Activated CD8-positive, alpha-beta memory T cell treated with anti-CD3 and anti-CD28 coated beads for 48 hours (primary cell): ENCODE measurements around the gene ZFP91.
A peak's percentile ranks its signal among the peaks of the same experiment; 100 is the strongest.

ENCODE experiments used
- DNase-seq, 3 experiments: peaks; one replicate each; pipeline ENCODE4 v3.0.0-alpha.2; 2020; ENCODE audit warnings: low read depth in 2 of 3, low spot score in 2 of 3

Gene ZFP91

DNA sequence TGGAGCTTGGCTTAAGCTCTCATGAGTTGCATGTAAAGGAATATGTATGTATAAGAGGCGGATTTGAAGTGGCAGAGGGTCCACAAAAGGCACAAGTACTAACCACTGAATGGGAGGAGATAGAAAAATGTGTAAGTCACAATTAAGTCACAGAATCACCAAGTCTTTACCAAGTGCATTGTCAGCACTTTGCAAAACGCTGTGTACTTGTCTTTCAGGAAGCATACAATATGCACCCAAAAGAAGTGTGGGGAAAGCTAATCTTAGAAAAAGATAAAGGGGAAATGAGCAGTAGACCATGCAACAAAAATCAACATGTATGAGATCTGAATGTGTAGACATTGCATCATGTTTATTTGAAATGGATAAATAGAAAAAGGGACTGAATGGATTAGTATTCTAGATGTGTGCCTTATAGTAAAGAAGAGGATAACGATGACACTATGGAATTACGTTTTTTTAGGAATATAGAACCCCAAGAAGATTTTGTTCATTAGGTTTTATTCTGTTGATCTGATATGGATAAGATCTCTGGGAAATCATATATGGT is 48.1 kb downstream of the ZFP91 start:
- no peak for DNase-seq

DNA sequence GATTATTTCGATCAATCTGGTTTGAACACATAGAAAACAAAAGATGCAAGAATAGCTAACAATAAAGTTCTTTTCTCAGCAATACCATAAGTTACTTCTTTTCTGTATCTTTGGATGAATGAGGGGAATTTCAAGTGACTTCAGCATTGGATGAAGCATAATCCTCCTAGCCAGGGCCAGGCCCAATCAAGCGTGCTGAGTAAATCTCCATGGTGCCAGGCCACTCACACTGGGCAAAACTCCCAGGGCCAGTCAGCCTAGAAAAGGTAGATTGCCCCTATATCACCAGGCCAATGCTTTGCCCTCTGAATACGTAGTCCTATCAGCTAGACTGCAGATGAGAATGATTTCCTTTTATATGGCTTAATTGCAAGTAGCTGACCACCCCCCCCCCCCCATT is 49.6 kb downstream of the ZFP91 start:
- DNase-seq = no peak

DNA sequence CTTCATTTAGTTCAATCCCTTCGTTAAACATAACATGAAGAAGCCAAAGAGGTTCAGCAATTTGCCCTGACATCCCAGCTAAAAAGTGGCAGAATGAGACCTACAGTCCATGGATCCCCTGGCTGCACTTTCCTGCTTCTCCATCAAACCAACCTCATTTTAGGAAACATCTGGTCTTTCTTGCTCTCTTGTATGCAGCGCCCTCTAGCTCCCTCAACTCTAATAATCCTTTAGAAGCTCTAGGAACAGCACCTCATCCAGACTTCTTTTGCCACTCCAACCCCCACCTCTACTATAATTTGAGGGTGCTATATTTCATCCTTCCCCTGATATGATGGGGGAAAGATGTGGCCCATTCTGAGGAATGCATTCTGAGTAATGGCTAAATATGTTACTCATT is 51.0 kb downstream of the ZFP91 start:
- no peak for DNase-seq

DNA sequence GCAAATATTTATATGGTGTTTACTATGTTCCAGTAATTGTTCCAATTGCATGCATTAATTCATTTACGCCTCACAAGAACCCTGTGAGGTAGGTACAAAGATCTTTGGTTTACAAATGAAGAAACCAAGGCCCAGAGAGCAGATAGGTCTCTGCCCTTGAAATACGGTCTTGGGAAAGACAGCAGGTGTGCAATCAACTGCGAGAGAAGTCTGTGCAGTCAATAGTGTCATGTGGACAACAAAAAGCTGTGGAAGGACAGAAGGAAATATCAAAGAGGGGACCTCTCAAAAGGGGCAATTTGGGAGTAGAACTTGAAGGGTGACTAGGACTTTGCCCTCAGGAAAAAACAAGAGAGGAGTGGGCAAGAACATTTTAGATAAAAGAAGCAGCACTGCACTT is 52.5 kb downstream of the ZFP91 start:
- no peak for DNase-seq

DNA sequence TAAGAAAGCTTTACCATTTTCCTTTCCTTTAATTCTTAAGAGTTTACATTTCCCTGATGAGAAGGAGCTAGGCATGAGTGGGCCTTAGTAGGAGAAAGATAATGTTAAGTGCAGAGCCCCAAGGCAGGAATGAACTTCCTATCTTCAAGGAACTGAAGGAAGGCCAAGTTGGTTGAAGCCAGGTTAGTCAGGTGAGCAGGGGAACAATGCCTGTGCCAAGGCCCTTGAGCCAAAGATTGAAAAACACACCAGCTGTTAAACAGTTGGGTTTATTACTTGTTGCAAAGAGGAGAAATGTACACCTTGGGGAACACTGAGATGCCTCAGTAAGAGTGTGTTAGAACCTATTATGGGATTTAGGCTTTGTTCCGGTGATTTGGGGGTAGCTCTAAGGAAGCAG is 53.6 kb downstream of the ZFP91 start:
- DNase-seq = no peak

DNA sequence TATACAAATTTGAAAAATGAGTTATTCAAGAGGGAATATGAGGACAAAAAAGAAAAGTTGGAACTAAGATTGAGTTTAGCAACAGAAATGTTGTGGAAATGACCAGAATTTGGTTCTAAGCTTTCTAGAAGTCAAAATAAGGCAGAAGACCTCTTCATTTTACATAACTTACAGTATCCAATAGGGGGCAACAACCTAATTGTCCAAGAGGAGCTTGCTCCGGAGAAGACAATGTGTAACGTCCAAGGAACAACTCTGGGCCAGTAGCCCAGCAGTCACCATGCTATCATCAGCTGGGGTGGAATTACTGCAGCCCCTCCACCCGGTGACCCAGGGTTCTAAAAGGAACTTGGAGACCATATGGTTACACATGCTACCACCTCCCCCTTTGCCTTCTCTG is 57.7 kb downstream of the ZFP91 start:
- DNase-seq = no peak

DNA sequence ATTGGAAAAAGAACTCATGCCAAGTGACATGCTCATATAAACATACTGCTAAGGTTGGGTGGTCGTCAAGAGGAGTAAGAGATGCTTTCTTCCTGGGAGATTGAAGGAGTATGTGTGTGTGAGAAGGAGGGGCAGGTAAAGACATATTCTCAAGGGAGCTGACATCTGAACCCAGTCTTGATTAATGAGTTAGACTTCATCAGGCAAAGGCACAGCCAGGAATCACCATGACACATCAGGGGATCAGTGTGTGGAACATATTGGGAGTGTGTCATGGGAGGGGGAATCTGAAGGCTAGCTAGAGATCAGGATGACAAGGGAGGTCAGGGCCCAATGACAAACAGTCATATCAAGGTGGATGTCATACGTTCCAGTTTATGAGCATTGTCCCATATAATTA is 58.5 kb downstream of the ZFP91 start:
- no peak for DNase-seq

DNA sequence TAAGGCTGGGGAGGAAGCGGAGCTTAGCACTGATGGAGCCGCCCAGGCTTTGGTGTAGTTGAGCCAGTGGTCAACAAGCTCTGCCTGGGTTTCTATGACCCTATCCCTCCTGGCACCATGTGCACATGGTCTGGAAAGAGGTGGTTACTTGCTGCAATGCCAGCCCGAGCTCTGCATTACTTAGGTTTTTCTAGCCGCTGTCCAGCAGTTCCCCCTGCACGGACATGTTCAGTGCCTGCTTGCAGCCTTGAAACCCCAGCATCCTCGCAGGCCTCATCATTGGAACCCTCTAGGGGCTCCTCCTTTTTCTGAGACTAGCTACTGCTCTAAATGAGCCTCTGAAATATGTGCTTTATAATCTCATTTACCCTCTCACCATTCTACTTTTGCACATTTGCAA is 60.2 kb downstream of the ZFP91 start:
- no peak for DNase-seq

DNA sequence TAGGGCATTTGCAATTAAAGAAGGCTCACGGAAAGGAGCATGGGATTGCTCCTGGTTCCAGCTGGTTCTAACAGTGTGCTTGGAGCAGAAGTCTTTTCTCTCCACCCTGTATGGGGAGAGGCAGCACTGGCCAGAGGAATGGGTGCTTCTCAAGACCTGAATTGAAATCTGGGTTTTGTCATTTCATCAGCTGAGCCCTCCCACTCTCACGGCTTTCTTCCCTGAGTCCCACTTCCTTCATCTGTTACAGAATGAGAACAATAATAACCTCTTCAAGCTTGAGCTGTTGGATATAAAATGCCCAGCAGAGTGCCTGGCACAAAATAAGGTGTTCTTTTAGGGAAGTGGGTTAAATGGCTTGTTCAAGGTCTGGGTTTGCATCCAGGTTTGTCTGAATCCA is 60.8 kb downstream of the ZFP91 start:
- DNase-seq = no peak

DNA sequence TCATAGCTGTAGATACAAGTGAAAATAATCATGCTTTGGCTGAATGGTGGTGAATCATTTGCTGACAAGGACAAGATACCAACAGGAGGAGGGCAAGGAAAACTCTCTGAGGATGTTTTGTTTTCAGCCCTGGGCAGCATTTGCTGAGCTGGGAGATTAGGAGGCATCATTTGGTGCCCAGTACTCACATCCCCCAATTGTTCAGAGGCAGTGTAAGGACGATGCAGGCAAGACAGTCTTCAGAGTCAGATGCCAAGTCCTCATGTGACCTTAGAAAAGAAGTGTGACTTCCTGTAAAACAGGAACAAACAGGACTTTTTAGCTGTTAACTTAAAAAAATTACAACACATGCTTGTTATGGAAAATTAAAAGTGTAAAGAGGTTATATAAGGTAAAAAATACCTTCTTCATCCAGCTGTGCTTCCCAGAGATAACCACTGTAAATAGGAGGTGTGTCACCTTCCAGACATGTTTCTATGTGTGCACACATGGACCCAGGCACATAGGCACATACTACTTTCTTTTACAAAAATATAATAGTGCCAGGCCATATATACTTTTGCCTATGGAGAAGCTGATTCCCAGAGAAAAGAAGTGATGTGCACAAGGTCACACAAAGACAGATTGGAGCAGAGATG is 61.6 kb downstream of the ZFP91 start:
- no peak for DNase-seq

DNA sequence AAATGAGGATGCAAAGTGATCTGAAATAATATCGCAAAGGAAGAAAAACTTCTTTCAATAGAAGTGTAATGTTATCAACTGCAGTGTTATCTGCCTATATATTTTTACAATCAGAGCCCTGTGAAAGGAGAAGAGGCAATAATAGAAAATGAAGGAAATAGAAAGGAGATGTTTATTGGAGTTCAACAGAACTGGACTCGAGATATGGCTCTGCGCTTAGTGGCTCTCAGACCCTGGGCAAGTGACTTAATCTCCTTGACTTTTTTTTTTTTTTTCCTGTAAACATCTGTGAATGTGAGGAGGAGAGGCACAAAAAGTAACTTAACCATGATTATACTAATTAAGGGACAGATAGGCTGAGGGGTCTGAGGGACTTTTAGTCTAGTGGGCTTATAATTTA is 62.5 kb downstream of the ZFP91 start:
- no peak for DNase-seq

DNA sequence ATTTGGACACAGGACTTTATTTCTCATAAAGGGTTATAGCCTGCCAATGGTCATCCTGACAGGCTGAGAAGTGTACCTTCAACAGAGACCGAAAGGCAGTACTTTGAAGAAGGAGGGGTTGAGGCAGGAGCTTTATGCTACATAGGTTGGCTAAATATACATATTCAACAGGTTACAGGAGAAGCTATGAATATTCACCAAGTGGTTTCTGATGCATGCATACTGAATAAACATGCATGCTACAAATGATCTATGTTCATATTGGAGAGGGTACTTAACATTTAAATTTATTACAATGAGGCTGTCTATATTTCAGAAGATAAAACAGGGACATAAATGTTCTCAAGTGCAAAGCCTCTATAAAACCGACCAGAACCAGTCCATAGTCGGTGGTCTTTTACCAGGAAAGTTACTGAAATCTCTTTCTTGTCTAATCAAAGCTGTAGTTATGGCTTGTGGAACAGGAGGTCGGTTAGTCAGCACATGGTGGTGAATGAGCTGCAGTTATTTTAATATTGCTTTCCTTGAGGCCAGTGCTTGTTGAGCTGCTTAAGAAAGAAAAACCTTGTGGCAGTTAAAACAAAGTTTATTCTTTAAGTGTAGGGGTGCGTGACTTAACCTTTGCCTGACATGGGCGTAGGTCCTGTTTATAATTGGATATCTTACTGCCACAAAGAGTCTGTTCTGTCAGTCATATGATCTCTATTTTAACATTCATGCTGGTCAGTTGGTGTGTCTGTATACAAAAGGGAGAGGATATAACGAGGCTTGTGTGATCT is 63.1 kb downstream of the ZFP91 start:
- no peak for DNase-seq

DNA sequence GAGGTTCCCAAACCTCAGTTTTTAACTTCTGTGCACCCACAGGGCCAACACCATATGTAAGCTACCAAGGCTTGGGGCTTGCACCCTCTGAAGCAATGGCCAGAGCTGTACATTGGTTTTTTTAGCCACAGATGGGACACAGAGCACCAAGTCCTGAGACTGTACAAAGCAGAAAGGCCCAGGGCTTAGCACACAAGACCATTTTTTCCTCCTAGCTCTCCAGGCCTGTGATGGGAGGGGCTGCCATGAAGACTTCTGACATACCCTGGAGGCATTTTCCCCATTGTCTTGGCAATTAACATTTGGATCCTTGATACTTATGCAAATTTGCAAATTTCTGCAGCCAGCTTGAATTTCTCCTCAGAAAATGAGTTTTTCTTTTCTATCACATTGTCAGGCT is 67.0 kb downstream of the ZFP91 start:
- no peak for DNase-seq

DNA sequence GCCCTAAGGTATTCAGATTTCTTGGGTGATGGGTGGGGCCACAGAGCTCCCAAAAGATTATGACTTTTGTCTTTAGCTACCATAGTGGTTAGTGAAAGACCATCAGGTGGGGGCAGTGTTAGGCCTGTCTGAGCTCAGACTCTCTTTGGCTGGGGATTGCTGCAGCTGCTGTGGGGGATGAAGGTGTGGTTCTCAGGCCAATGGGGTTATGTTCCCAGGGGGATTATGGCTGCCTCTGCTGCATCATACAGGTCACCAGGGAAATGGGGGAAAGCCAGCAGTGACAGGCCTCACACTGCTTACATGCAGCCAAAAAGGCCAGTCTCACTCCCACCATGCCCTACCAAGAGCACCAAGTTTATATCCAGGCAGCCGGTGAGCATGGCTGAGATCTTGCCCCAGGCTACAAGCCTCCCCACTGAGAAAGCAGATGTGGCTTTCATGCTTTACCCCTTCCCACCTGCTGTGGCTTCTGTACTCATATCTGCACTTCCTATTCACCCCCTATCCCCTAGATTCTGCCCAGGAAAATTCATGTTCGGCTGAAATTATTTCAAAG is 68.4 kb downstream of the ZFP91 start:
- DNase-seq = no peak

DNA sequence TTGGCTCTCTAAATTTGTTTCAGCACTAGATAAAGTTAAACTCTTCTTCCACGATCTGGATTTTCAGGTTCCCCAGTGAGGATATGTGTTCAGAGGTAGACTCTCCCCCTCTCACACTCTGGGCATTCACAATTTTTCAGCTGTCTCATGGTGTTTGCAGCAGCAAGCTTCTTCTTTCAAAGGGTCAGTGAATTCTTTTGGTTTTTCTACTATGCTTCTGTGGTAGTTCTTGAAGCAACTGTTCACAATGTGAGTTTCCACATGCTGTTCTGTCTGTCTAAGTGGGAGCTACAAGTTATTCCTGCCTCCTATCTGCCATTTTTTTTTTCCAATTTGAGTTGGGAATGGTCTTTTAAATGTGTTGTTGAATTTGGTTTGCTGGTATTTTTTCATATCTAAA is 69.0 kb downstream of the ZFP91 start:
- DNase-seq = no peak

DNA sequence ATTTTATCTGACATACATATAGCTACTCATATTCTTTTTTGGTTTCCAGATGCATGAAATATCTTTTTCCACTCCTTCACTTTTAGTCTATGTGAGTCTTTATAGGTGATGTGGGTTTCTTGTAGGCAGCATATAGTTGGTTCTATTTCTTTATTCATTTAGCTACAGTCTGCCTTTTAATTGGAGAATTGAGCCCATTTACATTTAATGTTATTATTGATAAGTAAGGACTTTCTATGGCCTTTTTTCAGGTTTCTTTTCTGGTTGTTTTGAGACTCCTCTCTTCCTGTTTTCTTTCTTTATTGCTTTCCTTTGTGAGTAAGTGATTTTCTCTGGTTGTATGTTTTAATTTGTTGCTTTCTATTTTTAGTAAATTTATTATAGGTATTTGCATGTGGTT is 70.8 kb downstream of the ZFP91 start:
- DNase-seq = no peak

DNA sequence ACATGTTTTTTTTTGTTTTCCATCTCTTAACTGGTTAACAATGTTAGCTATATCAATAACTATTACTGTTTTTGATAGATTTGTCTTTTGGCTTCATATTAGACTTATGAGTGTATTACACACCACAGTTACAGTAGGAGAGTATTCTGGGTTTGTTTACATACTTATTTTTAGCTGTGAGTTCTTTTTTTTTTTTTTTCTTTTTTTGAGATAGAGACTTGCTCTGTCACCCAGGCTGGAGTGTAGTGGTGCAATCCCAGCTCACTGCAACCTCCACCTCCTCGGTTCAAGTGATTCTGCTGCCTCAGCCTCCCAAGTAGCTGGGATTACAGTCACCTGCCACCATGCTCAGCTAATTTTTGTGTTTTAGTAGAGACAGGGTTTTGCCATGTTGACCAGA is 71.6 kb downstream of the ZFP91 start:
- no peak for DNase-seq

DNA sequence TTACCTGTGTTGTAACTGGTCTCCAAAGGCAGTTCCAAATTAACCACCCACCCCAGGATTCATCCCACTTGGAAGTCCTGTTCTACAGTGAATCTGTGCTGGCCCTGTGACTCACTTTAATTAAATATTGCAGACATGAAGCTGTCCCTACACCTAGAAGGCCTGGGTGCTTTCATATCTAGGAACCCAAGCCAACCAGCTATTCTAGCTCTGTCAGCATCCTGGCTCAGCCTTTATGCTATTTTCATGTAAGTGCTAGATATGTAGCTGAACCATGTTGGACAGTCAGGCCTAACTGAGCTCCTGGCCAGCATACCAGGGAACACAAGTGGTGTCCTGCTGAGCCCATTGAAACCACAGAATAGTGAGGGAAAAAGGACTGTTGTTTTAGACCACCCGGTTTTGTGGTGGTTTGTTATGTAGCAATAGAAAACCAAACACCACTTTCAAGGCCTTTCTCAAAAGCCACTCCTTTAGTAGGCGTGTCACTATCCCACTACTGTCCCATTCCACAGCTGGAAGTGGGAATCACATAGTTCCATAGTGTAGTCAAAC is 73.9 kb downstream of the ZFP91 start:
- DNase-seq = no peak

DNA sequence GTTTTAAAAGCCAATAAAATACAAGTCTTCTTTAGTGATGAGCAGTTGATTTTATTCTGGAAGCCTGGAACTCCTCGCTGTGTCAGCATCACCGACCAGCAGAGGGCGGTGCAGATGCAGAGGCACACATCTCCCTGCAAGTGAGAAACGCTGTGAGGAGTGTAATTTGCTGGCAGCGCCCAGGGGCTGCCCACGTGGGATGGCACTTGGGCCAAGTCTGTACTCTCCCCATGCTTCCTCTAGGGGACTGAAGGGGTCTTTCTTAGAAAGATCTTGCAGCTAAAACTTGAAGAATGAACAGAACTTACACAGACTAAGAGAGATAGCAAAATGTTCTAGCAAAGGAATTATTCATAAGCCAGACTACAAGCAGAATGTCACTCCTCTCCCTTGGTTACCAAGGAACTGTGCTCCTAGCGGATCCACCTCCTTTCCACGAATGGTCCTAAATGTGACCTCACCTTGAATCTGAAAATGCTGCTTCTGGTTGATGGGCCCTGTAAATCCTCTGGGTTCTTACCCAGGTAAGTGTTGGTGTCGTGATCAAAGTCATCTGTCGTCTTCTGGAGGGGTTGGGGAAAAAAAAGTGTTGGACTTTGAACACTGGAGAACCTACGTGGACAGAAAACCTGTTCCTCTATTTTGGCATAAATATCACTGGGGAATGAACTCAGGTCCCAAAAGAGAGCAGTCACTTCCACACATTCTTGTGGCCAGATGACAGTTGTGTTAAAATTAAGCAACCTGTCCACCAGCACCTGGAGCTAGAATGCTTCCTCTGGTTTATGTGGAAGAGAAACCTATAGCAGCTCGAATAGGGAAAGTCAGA is 75.4 kb downstream of the ZFP91 start:
- peak; percentile 36 to 49 (median 42) for DNase-seq

DNA sequence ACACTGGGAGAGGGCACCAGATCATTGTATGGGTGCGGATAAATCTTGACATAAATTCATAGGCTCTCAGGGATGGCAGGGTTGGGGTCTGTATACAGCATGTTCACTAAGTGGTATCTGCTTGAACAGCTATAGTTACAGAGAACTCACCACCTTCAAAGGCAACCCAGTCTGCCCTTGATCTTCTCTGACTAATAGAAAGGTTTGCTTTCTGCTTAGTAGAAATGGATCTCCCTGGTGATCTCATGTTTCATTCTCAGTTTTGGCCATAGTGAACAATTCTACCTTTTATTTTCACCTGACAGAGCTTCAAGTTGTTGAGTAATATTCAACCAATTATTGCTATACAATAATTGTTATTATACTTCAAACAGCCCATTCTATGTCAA is 76.0 kb downstream of the ZFP91 start:
- no peak for DNase-seq

DNA sequence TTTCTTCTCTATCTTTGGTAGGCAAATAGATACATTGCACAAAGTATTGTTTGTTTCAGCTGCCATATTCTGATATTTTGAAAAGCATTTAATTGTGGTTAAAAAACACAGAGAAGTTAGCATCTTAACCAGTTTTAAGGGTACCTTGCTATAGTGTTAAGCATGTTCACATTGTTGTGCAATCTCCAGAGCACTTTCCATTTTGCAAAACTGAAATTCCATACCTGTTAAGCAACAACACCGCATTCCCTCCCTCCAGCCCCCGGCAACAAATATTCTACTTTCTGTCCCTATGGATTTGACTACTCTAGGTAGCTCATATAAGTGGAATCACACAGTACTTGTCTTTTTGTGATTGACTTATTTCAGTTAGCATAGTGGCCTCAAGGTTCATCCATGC is 77.5 kb downstream of the ZFP91 start:
- DNase-seq = no peak
